ENCODE measurements around the gene TCEA2.

GRCh38 chr20:64091340-64091739, 28.3 kb downstream of the TCEA2 start:
- TF ChIP-seq CTCF (IDR thresholded peaks at IDR 0.05) (no peak), EZH2 (IDR thresholded peaks at IDR 0.05) (no peak)

Data from neural progenitor cell (in vitro differentiated cells).